Loucy (cell line): ENCODE measurements around the gene BRD9.

ENCODE experiments used
- CTCF ChIP-seq: fragments of 200-600 bp; sonication (generic); conservative IDR thresholded peaks from 2 replicates; pipeline ENCODE4 v1.5.1; 2014; ENCODE audit warnings: mild to moderate bottlenecking, antibody characterized with exemption, low read length
- EZH2phosphoT487 ChIP-seq: fragments of 200-600 bp; IDR thresholded peaks from 2 replicates; pipeline ENCODE4 v1.6.1; 2018; ENCODE audit warnings: antibody characterized with exemption, mild to moderate bottlenecking, moderate library complexity, borderline replicate concordance

GRCh38 chr5:849651-850301 lies 42.8 kb downstream of the BRD9 start:
- TF ChIP-seq CTCF (no peak), EZH2phosphoT487 (no peak)
